Osteoblast (primary cell): ENCODE results near the gene SPINK8. TPM values are rescaled to one million over a fixed set of nuclear protein-coding genes. Genes with fewer than 3 reads are reported as not detected.

ENCODE experiments used
- DNase-seq: peaks from one replicate; pipeline ENCODE4 v3.0.0; 2011; ENCODE audit warnings: low spot score, mixed read lengths; ENCODE audit not compliant: insufficient read length; ENCODE audit errors: missing footprints
- H2AFZ ChIP-seq: 2 replicates; pipeline ENCODE4 v1.6.0; 2011; ENCODE audit warnings: mild to moderate bottlenecking, low read length
- H3K27ac ChIP-seq: 2 replicates; pipeline ENCODE4 v1.5.1; 2011; ENCODE audit warnings: mild to moderate bottlenecking, low read depth, low read length, moderate library complexity
- H3K27me3 ChIP-seq: 2 replicates; pipeline ENCODE4 v1.6.0; 2012; ENCODE audit warnings: mild to moderate bottlenecking, control low read depth, inconsistent platforms, low read length, moderate library complexity; ENCODE audit not compliant: insufficient read depth
- H3K36me3 ChIP-seq: 2 replicates; pipeline ENCODE4 v1.5.1; 2011; ENCODE audit warnings: mild to moderate bottlenecking, low read length, control low read depth, moderate library complexity; ENCODE audit not compliant: insufficient read depth
- H3K4me1 ChIP-seq: 2 replicates; pipeline ENCODE4 v1.5.1; 2011; ENCODE audit warnings: mild to moderate bottlenecking, low read length, control low read depth, moderate library complexity; ENCODE audit not compliant: insufficient read depth
- H3K4me2 ChIP-seq: 2 replicates; pipeline ENCODE4 v1.6.0; 2011; ENCODE audit warnings: mild to moderate bottlenecking, low read length; ENCODE audit not compliant: insufficient read depth
- H3K4me3 ChIP-seq: fragments of 200-600 bp; sonication (generic); 3 replicates; pipeline ENCODE4 v1.5.1; 2012; ENCODE audit warnings: mild to moderate bottlenecking, low read length, inconsistent platforms; ENCODE audit not compliant: insufficient read depth
- H3K79me2 ChIP-seq: 2 replicates; pipeline ENCODE4 v1.6.0; 2012; ENCODE audit warnings: mild to moderate bottlenecking, low read length, control low read depth, inconsistent platforms; ENCODE audit not compliant: insufficient read depth
- H3K9me3 ChIP-seq: 2 replicates; pipeline ENCODE4 v1.5.1; 2011; ENCODE audit warnings: low read depth, low read length, control low read depth
- H4K20me1 ChIP-seq: 2 replicates; pipeline ENCODE4 v1.6.0; 2012; ENCODE audit warnings: mild to moderate bottlenecking, low read length, control low read depth; ENCODE audit not compliant: insufficient read depth
- small RNA-seq: library from RNA; depleted of rRNA; stranded (forward); fragments of <200 nt; gene quantifications from one replicate; pipeline ENCODE3, GENCODE V24; 2012
- total RNA-seq: library from RNA; depleted of rRNA; stranded (reverse); fragments of >200 nt; gene quantifications from 2 replicates; pipeline ENCODE4 v1.2.3, GENCODE V29; 2012
- TF ChIP-seq, protein P1 (sequence below): IDR thresholded peaks from 2 replicates; pipeline ENCODE4 v1.5.1; 2011; ENCODE audit warnings: mild to moderate bottlenecking, low read depth, low read length, moderate library complexity; ENCODE audit errors: extremely low read depth

Gene SPINK8
- total RNA-seq, 1 donor: not detected

DNA sequence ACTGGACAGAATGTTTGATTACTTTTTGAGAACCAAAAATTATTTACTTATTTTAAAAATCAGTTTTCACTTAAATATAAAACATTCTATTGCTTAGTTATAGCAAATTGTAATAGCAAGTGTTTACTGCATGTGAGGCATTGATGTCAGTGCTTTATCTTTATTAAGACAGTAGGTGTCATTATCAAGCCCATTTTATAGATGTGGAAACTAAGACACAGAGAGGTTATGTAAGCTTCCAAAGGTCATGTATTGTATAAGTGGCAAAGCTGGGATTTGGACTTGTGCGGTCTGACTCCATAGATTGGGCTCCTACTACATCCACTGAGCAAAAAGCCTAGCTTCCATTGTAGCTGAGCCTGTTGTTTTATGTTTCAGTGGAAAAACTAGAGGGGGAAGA is 74.9 kb downstream of the SPINK8 start:
- H3K79me2 ChIP-seq: no peaks in the 10 kb centered on the region
- H3K9me3 ChIP-seq: no peaks in the 10 kb centered on the region
- no peak for DNase-seq
- no peak overlapping the region for H3K27ac ChIP-seq
- H4K20me1 ChIP-seq: no peaks in the 10 kb centered on the region
- TF ChIP-seq, protein P1, sequence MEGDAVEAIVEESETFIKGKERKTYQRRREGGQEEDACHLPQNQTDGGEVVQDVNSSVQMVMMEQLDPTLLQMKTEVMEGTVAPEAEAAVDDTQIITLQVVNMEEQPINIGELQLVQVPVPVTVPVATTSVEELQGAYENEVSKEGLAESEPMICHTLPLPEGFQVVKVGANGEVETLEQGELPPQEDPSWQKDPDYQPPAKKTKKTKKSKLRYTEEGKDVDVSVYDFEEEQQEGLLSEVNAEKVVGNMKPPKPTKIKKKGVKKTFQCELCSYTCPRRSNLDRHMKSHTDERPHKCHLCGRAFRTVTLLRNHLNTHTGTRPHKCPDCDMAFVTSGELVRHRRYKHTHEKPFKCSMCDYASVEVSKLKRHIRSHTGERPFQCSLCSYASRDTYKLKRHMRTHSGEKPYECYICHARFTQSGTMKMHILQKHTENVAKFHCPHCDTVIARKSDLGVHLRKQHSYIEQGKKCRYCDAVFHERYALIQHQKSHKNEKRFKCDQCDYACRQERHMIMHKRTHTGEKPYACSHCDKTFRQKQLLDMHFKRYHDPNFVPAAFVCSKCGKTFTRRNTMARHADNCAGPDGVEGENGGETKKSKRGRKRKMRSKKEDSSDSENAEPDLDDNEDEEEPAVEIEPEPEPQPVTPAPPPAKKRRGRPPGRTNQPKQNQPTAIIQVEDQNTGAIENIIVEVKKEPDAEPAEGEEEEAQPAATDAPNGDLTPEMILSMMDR: no peak
- no peaks in the 10 kb centered on the region for H3K4me1 ChIP-seq
- no peak overlapping the region for H2AFZ ChIP-seq
- no peak overlapping the region for H3K4me2 ChIP-seq
- no peaks in the 10 kb centered on the region for H3K36me3 ChIP-seq
- H3K27me3 ChIP-seq: no peaks in the 10 kb centered on the region
- no peak overlapping the region for H3K4me3 ChIP-seq

Small RNAs within 50 kb of the gene (small RNA-seq; reads per million reads assigned to genes)
- gene MIR2115: not detected
- not detected for gene RF00019
- not detected for gene RN7SL321P

Other genes starting within 250 kb of the SPINK8 start
- 0.88 and 1.1 TPM in 2 replicates for gene CDC25A, start 145.2 kb downstream of the SPINK8 start, total RNA-seq
- not detected in 2 replicates for gene CAMP, start 110.2 kb downstream of the SPINK8 start, total RNA-seq
- 4.7 and 5.0 TPM in 2 replicates for gene ZNF589, start 92.6 kb downstream of the SPINK8 start, total RNA-seq
- gene NME6, start 32.3 kb downstream of the SPINK8 start, total RNA-seq: 19.5 and 23.3 TPM in 2 replicates
- not detected in 2 replicates for gene FBXW12, start 38.6 kb upstream of the SPINK8 start, total RNA-seq
- gene PLXNB1, start 96.4 kb upstream of the SPINK8 start, total RNA-seq: 23.3 and 33.7 TPM in 2 replicates
- gene CCDC51, start 106.5 kb upstream of the SPINK8 start, total RNA-seq: 13.3 and 17.4 TPM in 2 replicates
- gene TMA7, start 106.6 kb upstream of the SPINK8 start, total RNA-seq: 128 and 135 TPM in 2 replicates
- 5.0 and 5.1 TPM in 2 replicates for gene ATRIP, start 113.1 kb upstream of the SPINK8 start, total RNA-seq
- gene SHISA5, start 170.5 kb upstream of the SPINK8 start, total RNA-seq: 99.3 and 105 TPM in 2 replicates
- gene PFKFB4, start 223.1 kb upstream of the SPINK8 start, total RNA-seq: 12.3 and 12.4 TPM in 2 replicates
- gene UCN2, start 230.1 kb upstream of the SPINK8 start, total RNA-seq: 0.29 and 0.72 TPM in 2 replicates